Psoas muscle (tissue), 8 donors: Measurements from ENCODE around the gene CARTPT. TPM values are rescaled to one million over a fixed set of nuclear protein-coding genes. Genes with fewer than 3 reads are reported as not detected.

Source experiments
- ATAC-seq, 4 donors: fragments of 200-7000 bp; cut with Tn5 transposase; one replicate each; pipeline ENCODE4 v1.9.1; 2020; ENCODE audit warnings: moderate library complexity in 3 of 4, mild to moderate bottlenecking in 2 of 4
- DNase-seq, 2 donors: peaks; one replicate each; pipeline ENCODE4 v3.0.0-alpha.2; 2020
- H3K27ac ChIP-seq: fragments of 200-600 bp; one replicate; pipeline ENCODE4 v1.8.0; 2022
- H3K27me3 ChIP-seq, 3 donors: fragments of 200-600 bp in 1 of 3; one replicate each; pipeline versions ENCODE4 v1.6.1 to v1.8.0; 2013 to 2022; ENCODE audit warnings: low read length in 2 of 3, mild to moderate bottlenecking in 2 of 3, moderate library complexity in 1 of 3; ENCODE audit not compliant: insufficient read depth in 3 of 3
- H3K36me3 ChIP-seq, 2 donors: fragments of 200-600 bp in 1 of 2; one replicate each; pipeline versions ENCODE4 v1.6.1 to v1.8.0; 2013 to 2022; ENCODE audit warnings: low read depth in 1 of 2, mild to moderate bottlenecking in 1 of 2, moderate library complexity in 1 of 2; ENCODE audit not compliant: insufficient read depth in 1 of 2
- H3K4me1 ChIP-seq: fragments of 200-600 bp; one replicate; pipeline ENCODE4 v1.8.0; 2022
- H3K4me3 ChIP-seq: fragments of 200-600 bp; one replicate; pipeline ENCODE4 v1.8.0; 2022; ENCODE audit warnings: mild to moderate bottlenecking
- H3K9me3 ChIP-seq: fragments of 200-600 bp; one replicate; pipeline ENCODE4 v1.8.0; 2022
- CTCF ChIP-seq: fragments of 200-600 bp; IDR thresholded peaks from one replicate; pipeline ENCODE4 v1.8.0; 2022; ENCODE audit warnings: antibody characterized with exemption
- WGBS, 3 donors: extraction: QIAGEN DNeasy Blood & Tissue Kit; methylation state at CpG; one replicate each; pipeline versions ENCODE4 v1.1.6 to v1.1.7; 2013; 5-methylcytosine and 5-hydroxymethylcytosine counted together
- intact Hi-C, 2 donors: fragments of 100-400 bp; cut with DNase I; formaldehyde crosslinking; loops; one replicate each; pipeline versions ENCODE4 v1.11.0 to v1.14.2; 2022
- long read RNA-seq, 2 donors: library from polyadenylated mRNA; unstranded; transcript quantifications; one replicate each; pipeline ENCODE4 v2.0.0, GENCODE V29; 2021
- polyA plus RNA-seq, 3 donors: library from polyadenylated mRNA; stranded (reverse); fragments of 200-250 nt; gene quantifications; one replicate each; pipeline ENCODE4 v1.2.3, GENCODE V29; 2013
- total RNA-seq, 4 donors: library from RNA; stranded (reverse); fragmentation: NEBNext Ultra II Directional in 2 of 4; extraction: Animal tissue kit (Norgen Biotek cat#: 25700) in 2 of 4; gene quantifications; one replicate each; pipeline versions ENCODE4 v1.2.1 to v1.2.4, GENCODE V29; 2021 to 2023
- donor health status: healthy with polysubstance abuse.
- donor health status: DM: no; HTN: no; CAD: no; lungs with moderate emphysema.
- donor health status: Bipolar disorder and iron deficiency.
- donor health status: healthy.
- donor health status: DM: yes; HTN: yes; CAD: no.
- donor health status: DM: no; HTN: no; CAD: no.
- donor health status: DM: no; HTN: no; CAD: no.
- donor health status: DM: yes; HTN: yes; CAD: no.

Gene CARTPT
- total RNA-seq (not detected), polyA plus RNA-seq (not detected)
- long read RNA-seq, donor 1, result 0 reads
- long read RNA-seq, donor 2, result 0 reads

- H3K27ac ChIP-seq, result no peak within 1 kb of the TSS
- peaks cover 0 to 40% (median 14%) of the 10 kb centered on the region in 3 donors for H3K27me3 ChIP-seq
- no peaks in the 10 kb centered on the region for H3K36me3 ChIP-seq
- H3K9me3 ChIP-seq, result no peaks in the 10 kb centered on the region
- no peak for ATAC-seq
- DNase-seq, result no peak
- WGBS, 3 donors, result 4 to 5% (median 4%) methylated on average over 60 to 65 of the region's 65 CpGs
- intact Hi-C loops, result no loop called here
- TF ChIP-seq CTCF, result no peak
- H3K4me1 ChIP-seq, result no peaks in the 10 kb centered on the region
- no peak within 1 kb of the TSS for H3K4me3 ChIP-seq
These were observed at the start of gene CARTPT for GRCh38 chr5:71719063-71719964. TSS of gene CARTPT (plus strand) at chr5:71719275. CDS start at chr5:71719294, 19 bp downstream.

DNA sequence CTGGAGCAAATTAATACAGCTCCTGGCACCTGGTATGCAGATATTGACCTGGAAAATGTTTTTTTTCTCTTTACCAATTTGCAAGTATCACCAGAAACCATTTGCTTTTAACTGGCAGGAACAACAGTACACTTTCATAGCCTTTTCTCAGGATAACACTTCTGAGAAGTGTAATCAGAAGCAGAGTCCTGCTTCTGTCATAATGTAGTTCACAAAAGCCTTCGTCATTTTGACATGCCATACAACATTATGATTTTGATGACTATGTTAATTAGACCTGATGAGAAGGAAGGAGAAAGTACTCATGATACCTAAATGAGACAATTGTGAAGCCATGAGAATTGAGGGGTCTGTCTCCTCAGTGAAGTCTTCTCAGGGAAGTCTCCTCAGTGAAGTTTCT is 41.1 kb upstream of the CARTPT start:
- no peak for TF ChIP-seq CTCF
- intact Hi-C loops, result no loop called here
- Histone ChIP-seq H3K27me3 (peaks cover 0 to 4% (median 0%) of the 10 kb centered on the region in 3 donors), H3K36me3 (no peaks in the 10 kb centered on the region), H3K27ac (no peak overlapping the region), H3K4me1 (no peaks in the 10 kb centered on the region), H3K9me3 (no peaks in the 10 kb centered on the region), H3K4me3 (no peak overlapping the region)
- 79 to 92% (median 80%) methylated on average over 1 of the region's 1 CpG for WGBS, 3 donors
- no peak for DNase-seq
- no peak for ATAC-seq

DNA sequence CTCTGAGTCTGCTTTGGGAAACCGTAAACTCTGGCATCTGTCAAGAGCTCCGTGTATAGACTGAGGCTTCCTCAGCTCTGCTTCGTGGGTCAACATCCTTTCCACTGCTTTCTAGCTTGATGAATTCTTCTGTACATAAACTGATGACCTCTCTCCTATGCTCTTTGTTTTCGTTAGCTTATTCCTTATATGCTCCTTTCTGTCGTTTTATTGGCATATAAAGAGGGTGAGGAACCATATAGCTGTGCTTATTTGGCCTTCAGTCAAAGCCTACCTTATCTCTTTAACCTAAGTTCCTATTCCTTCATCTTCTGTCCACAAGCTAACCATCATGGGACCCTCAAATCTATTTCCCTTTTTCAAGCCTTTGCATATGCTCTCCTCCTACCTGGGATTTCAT is 39.4 kb upstream of the CARTPT start:
- no peak overlapping the region for H3K27ac ChIP-seq
- no peak for DNase-seq
- peaks cover 0 to 4% (median 2%) of the 10 kb centered on the region in 3 donors for H3K27me3 ChIP-seq
- H3K4me1 ChIP-seq, result no peaks in the 10 kb centered on the region
- no peak overlapping the region for H3K4me3 ChIP-seq
- H3K36me3 ChIP-seq, result no peaks in the 10 kb centered on the region
- WGBS, 3 donors, result 70 to 76% (median 72%) methylated on average over 5 of the region's 5 CpGs
- TF ChIP-seq CTCF, result no peak
- no peak for ATAC-seq
- no peaks in the 10 kb centered on the region for H3K9me3 ChIP-seq
- intact Hi-C loops, result no loop called here

GRCh38 chr5:71680510-71680909 is 38.6 kb upstream of the CARTPT start:
- Histone ChIP-seq H3K27ac (no peak overlapping the region), H3K9me3 (no peaks in the 10 kb centered on the region), H3K27me3 (peaks cover 0 to 4% (median 2%) of the 10 kb centered on the region in 3 donors), H3K36me3 (no peaks in the 10 kb centered on the region), H3K4me1 (no peaks in the 10 kb centered on the region), H3K4me3 (no peak overlapping the region)
- ATAC-seq, result no peak
- DNase-seq, result no peak
- intact Hi-C loops, result no loop called here
- WGBS, 3 donors, result 91 to 92% (median 92%) methylated on average over 2 of the region's 2 CpGs
- TF ChIP-seq CTCF, result no peak
